ENCODE measurements around the gene MSRB1. TPM values are rescaled to one million over a fixed set of nuclear protein-coding genes. Genes with fewer than 3 reads are reported as not detected.
A peak's percentile ranks its signal among the peaks of the same experiment; 100 is the strongest.

MSRB1 gene
- total and polyA plus RNA-seq, 7 donors, result 44.2 to 83.4 (median 59.5) TPM

GRCh38 chr16:1906055-1906845 is 36.7 kb downstream of the MSRB1 start:
- 37 to 43% (median 39%) methylated on average over 30 to 31 of the region's 31 CpGs for WGBS, 3 donors
- H3K27ac ChIP-seq, result no peak overlapping the region
- H3K27me3 ChIP-seq (ENCODE audit: insufficient read depth in 3 of 3, low read length in 2 of 3), result peaks cover 0 to 72% (median 19%) of the 10 kb centered on the region in 3 donors
- no peak for DNase-seq
- H3K9me3 ChIP-seq, result no peaks in the 10 kb centered on the region
- no peak for ATAC-seq
- no peaks in the 10 kb centered on the region for H3K4me1 ChIP-seq
- no peak overlapping the region for H3K4me3 ChIP-seq
- TF ChIP-seq CTCF (IDR thresholded peaks at IDR 0.05), result no peak
- no peaks in the 10 kb centered on the region for H3K36me3 ChIP-seq (ENCODE audit: insufficient read depth in 1 of 2, low read depth in 1 of 2)
- intact Hi-C loops (cut with DNase I), result no loop called here

GRCh38 chr16:1903845-1904840 is 38.9 kb downstream of the MSRB1 start:
- TF ChIP-seq CTCF (IDR thresholded peaks at IDR 0.05), result no peak
- DNase-seq, result no peak
- intact Hi-C loops (cut with DNase I), result no loop called here
- Histone ChIP-seq H3K4me1 (no peaks in the 10 kb centered on the region), H3K27ac (no peak overlapping the region), H3K36me3 (ENCODE audit: insufficient read depth in 1 of 2, low read depth in 1 of 2) (no peaks in the 10 kb centered on the region), H3K4me3 (no peak overlapping the region), H3K27me3 (ENCODE audit: insufficient read depth in 3 of 3, low read length in 2 of 3) (peaks cover 0 to 77% (median 18%) of the 10 kb centered on the region in 3 donors), H3K9me3 (no peaks in the 10 kb centered on the region)
- 42 to 60% (median 45%) methylated on average over 20 to 22 of the region's 22 CpGs for WGBS, 3 donors
- no peak for ATAC-seq

GRCh38 chr16:1903220-1903574 is 39.8 kb downstream of the MSRB1 start:
- Histone ChIP-seq H3K4me3 (no peak overlapping the region), H3K27me3 (ENCODE audit: insufficient read depth in 3 of 3, low read length in 2 of 3) (peaks cover 0 to 71% (median 18%) of the 10 kb centered on the region in 3 donors), H3K36me3 (ENCODE audit: insufficient read depth in 1 of 2, low read depth in 1 of 2) (no peaks in the 10 kb centered on the region), H3K4me1 (no peaks in the 10 kb centered on the region), H3K27ac (no peak overlapping the region), H3K9me3 (no peaks in the 10 kb centered on the region)
- 45 to 54% (median 48%) methylated on average over 13 of the region's 13 CpGs for WGBS, 3 donors
- ATAC-seq (no peak), DNase-seq (peak in 1 of 2 donors; percentile 8)
- intact Hi-C loops (cut with DNase I), result no loop called here
- TF ChIP-seq CTCF (IDR thresholded peaks at IDR 0.05), result no peak

- 65 to 70% (median 67%) methylated on average over 19 to 20 of the region's 20 CpGs for WGBS, 3 donors
- TF ChIP-seq CTCF (IDR thresholded peaks at IDR 0.05), result no peak
- H3K27me3 ChIP-seq (ENCODE audit: insufficient read depth in 3 of 3, low read length in 2 of 3), result peaks cover 0 to 69% (median 17%) of the 10 kb centered on the region in 3 donors
- ATAC-seq, result no peak
- no peak overlapping the region for H3K27ac ChIP-seq
- no peaks in the 10 kb centered on the region for H3K36me3 ChIP-seq (ENCODE audit: insufficient read depth in 1 of 2, low read depth in 1 of 2)
- H3K4me1 ChIP-seq, result no peaks in the 10 kb centered on the region
- no peak overlapping the region for H3K4me3 ChIP-seq
- H3K9me3 ChIP-seq, result no peaks in the 10 kb centered on the region
- DNase-seq, result peak in 1 of 2 donors; percentile 39
- intact Hi-C loops (cut with DNase I), result no loop called here
Observed at GRCh38 chr16:1902547-1903219, 40.3 kb downstream of the MSRB1 start.

All from psoas muscle (tissue), 8 donors.